Nephron progenitor cell (in vitro differentiated cells): ENCODE data around the gene CHMP3.
A peak's percentile ranks its signal among the peaks of the same experiment; 100 is the strongest.

Source experiments
- DNase-seq: peaks from one replicate; pipeline ENCODE4 v3.0.0; 2021
- H3K27ac Mint-ChIP-seq: 2 replicates; pipeline ENCODE4 v1.8.0; 2021; ENCODE audit warnings: mild to moderate bottlenecking, moderate library complexity, mixed read lengths
- H3K27me3 Mint-ChIP-seq: 2 replicates; pipeline ENCODE4 v1.8.0; 2021; ENCODE audit warnings: mild to moderate bottlenecking, low read depth, mixed read lengths; ENCODE audit not compliant: poor library complexity
- H3K36me3 Mint-ChIP-seq: 2 replicates; pipeline ENCODE4 v1.8.0; 2021; ENCODE audit warnings: low read depth, mixed read lengths
- H3K4me1 Mint-ChIP-seq: 2 replicates; pipeline ENCODE4 v1.8.0; 2021; ENCODE audit warnings: mixed read lengths
- H3K4me3 Mint-ChIP-seq: 2 replicates; pipeline ENCODE4 v1.8.0; 2021; ENCODE audit warnings: mild to moderate bottlenecking, moderate library complexity, mixed read lengths
- H3K9me3 Mint-ChIP-seq: 2 replicates; pipeline ENCODE4 v1.8.0; 2021; ENCODE audit warnings: mild to moderate bottlenecking, moderate library complexity, mixed read lengths
- CTCF ChIP-seq: fragments of 200-600 bp; sonication (generic); IDR thresholded peaks from 2 replicates; pipeline ENCODE4 v1.5.0; 2021; ENCODE audit warnings: antibody characterized with exemption

CHMP3 gene

GRCh38 chr2:86490245-86490644 is 73.0 kb downstream of the CHMP3 start:
- H3K4me3 Mint-ChIP-seq = no peak overlapping the region
- TF ChIP-seq CTCF = no peak
- H3K9me3 Mint-ChIP-seq = no peaks in the 10 kb centered on the region
- DNase-seq = no peak
- peaks cover 95% of the 10 kb centered on the region for H3K36me3 Mint-ChIP-seq
- H3K27me3 Mint-ChIP-seq = no peaks in the 10 kb centered on the region
- H3K27ac Mint-ChIP-seq = no peak overlapping the region
- H3K4me1 Mint-ChIP-seq = no peaks in the 10 kb centered on the region

- no peak for DNase-seq
- Mint-ChIP-seq H3K27me3 (no peaks in the 10 kb centered on the region), H3K9me3 (no peaks in the 10 kb centered on the region), H3K4me1 (no peaks in the 10 kb centered on the region), H3K27ac (peak overlapping the region; percentile 34), H3K36me3 (peaks cover 95% of the 10 kb centered on the region), H3K4me3 (no peak overlapping the region)
- no peak for TF ChIP-seq CTCF
Measured at GRCh38 chr2:86489542-86489941, 73.7 kb downstream of the CHMP3 start.

GRCh38 chr2:86488561-86489250 is 74.5 kb downstream of the CHMP3 start:
- Mint-ChIP-seq H3K4me1 (no peaks in the 10 kb centered on the region), H3K36me3 (peaks cover 95% of the 10 kb centered on the region), H3K27me3 (no peaks in the 10 kb centered on the region), H3K4me3 (no peak overlapping the region), H3K9me3 (no peaks in the 10 kb centered on the region), H3K27ac (no peak overlapping the region)
- no peak for TF ChIP-seq CTCF
- DNase-seq = no peak

GRCh38 chr2:86487062-86487461 is 76.2 kb downstream of the CHMP3 start:
- Mint-ChIP-seq H3K4me3 (no peak overlapping the region), H3K27ac (no peak overlapping the region), H3K9me3 (no peaks in the 10 kb centered on the region), H3K27me3 (no peaks in the 10 kb centered on the region), H3K4me1 (no peaks in the 10 kb centered on the region), H3K36me3 (peaks cover 95% of the 10 kb centered on the region)
- DNase-seq = no peak
- no peak for TF ChIP-seq CTCF

- H3K27me3 Mint-ChIP-seq = no peaks in the 10 kb centered on the region
- peaks cover 94% of the 10 kb centered on the region for H3K36me3 Mint-ChIP-seq
- H3K4me3 Mint-ChIP-seq = no peak overlapping the region
- H3K27ac Mint-ChIP-seq = no peak overlapping the region
- no peaks in the 10 kb centered on the region for H3K9me3 Mint-ChIP-seq
- no peaks in the 10 kb centered on the region for H3K4me1 Mint-ChIP-seq
- TF ChIP-seq CTCF = no peak
- DNase-seq = no peak
Measured at GRCh38 chr2:86485802-86486201, 77.4 kb downstream of the CHMP3 start.

GRCh38 chr2:86485103-86485502 is 78.1 kb downstream of the CHMP3 start:
- no peak for TF ChIP-seq CTCF
- Mint-ChIP-seq H3K27ac (peak overlapping the region; percentile 14), H3K36me3 (peaks cover 95% of the 10 kb centered on the region), H3K9me3 (no peaks in the 10 kb centered on the region), H3K4me3 (no peak overlapping the region), H3K4me1 (no peaks in the 10 kb centered on the region), H3K27me3 (no peaks in the 10 kb centered on the region)
- DNase-seq = no peak
